Nephron (organoid): ENCODE results near the gene CAMKK2.

Experiments used
- H3K27ac Mint-ChIP-seq, 3 experiments: 2 replicates each; pipeline ENCODE4 v1.8.0; 2020; ENCODE audit warnings: mixed read lengths in 3 of 3, mild to moderate bottlenecking in 2 of 3, moderate library complexity in 1 of 3
- H3K27me3 Mint-ChIP-seq: 2 replicates; pipeline ENCODE4 v1.8.0; 2021; ENCODE audit warnings: low read depth, mild to moderate bottlenecking, moderate library complexity, mixed read lengths
- H3K36me3 Mint-ChIP-seq: 2 replicates; pipeline ENCODE4 v1.8.0; 2020; ENCODE audit warnings: low read depth, mixed read lengths
- H3K4me1 Mint-ChIP-seq: 2 replicates; pipeline ENCODE4 v1.8.0; 2020; ENCODE audit warnings: mixed read lengths
- H3K4me3 Mint-ChIP-seq, 3 experiments: 2 replicates each; pipeline ENCODE4 v1.8.0; 2020; ENCODE audit warnings: mild to moderate bottlenecking in 3 of 3, mixed read lengths in 3 of 3, moderate library complexity in 2 of 3
- H3K9me3 Mint-ChIP-seq: 2 replicates; pipeline ENCODE4 v1.8.0; 2020; ENCODE audit warnings: mixed read lengths
- TF ChIP-seq, protein P1 (sequence below), 3 experiments: fragments of 200-600 bp; sonication (generic); IDR thresholded peaks; one replicate each; pipeline ENCODE4 v1.5.0; 2021; ENCODE audit warnings: antibody characterized with exemption in 3 of 3; ENCODE audit not compliant: unreplicated experiment in 3 of 3

Gene CAMKK2

DNA sequence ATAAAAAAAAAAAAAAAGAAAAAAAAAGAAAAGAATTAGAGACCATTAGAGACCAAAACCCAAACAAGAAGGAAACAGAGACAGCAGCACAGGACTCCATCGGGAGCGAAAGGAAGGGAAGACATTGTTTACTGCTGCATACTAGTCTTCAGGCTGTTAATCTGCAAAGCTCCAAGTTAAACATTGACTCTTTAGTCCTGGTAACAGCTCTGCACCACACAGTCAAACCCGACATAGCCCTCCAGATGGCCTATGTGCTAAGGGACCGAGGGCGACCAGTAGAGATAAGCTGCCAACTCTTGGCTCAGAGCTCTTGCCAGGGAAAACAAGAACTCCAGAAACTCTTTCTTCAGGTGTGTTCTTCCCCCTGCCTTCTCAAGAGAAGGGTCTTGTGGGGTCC, 78.7 kb downstream of the CAMKK2 start:
- H3K9me3 Mint-ChIP-seq: no peaks in the 10 kb centered on the region
- H3K36me3 Mint-ChIP-seq: peaks cover 8% of the 10 kb centered on the region
- H3K27ac Mint-ChIP-seq: peak overlapping the region in 2 of 3 experiments; percentile 60 to 81

DNA sequence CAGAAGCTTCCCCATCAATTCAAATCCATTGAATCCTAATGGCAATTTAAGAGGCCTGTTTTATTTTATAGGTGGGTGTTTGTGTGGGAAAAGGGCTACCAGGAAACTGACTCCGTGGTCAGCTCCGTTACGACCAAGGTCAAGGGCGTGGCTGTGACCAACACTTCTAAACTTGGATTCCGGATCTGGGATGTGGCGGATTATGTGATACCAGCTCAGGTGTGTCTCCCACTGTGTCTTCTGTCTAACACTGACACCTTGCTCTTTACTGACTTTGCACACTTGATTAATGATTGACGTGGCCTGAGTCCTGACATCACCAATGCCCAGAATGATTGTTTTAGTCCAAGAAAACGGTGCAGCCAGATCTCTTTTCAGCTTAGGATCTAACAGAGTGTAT, 79.4 kb downstream of the CAMKK2 start:
- TF ChIP-seq, protein P1, sequence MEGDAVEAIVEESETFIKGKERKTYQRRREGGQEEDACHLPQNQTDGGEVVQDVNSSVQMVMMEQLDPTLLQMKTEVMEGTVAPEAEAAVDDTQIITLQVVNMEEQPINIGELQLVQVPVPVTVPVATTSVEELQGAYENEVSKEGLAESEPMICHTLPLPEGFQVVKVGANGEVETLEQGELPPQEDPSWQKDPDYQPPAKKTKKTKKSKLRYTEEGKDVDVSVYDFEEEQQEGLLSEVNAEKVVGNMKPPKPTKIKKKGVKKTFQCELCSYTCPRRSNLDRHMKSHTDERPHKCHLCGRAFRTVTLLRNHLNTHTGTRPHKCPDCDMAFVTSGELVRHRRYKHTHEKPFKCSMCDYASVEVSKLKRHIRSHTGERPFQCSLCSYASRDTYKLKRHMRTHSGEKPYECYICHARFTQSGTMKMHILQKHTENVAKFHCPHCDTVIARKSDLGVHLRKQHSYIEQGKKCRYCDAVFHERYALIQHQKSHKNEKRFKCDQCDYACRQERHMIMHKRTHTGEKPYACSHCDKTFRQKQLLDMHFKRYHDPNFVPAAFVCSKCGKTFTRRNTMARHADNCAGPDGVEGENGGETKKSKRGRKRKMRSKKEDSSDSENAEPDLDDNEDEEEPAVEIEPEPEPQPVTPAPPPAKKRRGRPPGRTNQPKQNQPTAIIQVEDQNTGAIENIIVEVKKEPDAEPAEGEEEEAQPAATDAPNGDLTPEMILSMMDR (IDR thresholded peaks at IDR 0.05; ENCODE audit: unreplicated experiment in 3 of 3): no peak
- H3K27ac Mint-ChIP-seq: peak overlapping the region; percentile 23 to 76 (median 56)
- H3K4me1 Mint-ChIP-seq: peaks cover 11% of the 10 kb centered on the region

More for the DNA sequence above, 78.7 kb downstream of the CAMKK2 start:
- Mint-ChIP-seq H3K4me3 (no peak overlapping the region), H3K4me1 (peaks cover 11% of the 10 kb centered on the region), H3K27me3 (no peaks in the 10 kb centered on the region)
- TF ChIP-seq, protein P1 (IDR thresholded peaks at IDR 0.05; ENCODE audit: unreplicated experiment in 3 of 3): no peak

DNA sequence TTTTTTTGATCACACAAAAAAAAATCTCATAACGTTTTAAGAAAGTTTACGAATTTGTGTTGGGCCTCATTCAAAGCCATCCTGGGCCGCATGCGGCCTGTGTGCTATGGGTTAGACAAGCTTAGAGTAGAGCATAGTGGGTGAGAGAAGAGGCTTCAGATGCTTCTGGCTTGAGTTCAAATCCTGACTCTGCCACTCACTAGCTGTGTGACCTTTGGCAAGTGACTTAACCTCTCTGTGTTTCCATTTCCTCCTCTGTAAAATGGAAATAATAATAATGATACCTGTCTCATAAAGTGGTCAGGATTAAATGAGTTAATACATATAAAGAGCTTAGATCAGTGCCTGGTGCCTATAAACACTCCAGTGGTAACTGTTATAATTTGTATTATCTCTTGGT, 80.4 kb downstream of the CAMKK2 start:
- peaks cover 11% of the 10 kb centered on the region for H3K4me1 Mint-ChIP-seq
- no peak overlapping the region for H3K27ac Mint-ChIP-seq
- TF ChIP-seq, protein P1 (IDR thresholded peaks at IDR 0.05; ENCODE audit: unreplicated experiment in 3 of 3): no peak
- H3K36me3 Mint-ChIP-seq: peaks cover 8% of the 10 kb centered on the region
- H3K4me3 Mint-ChIP-seq: no peak overlapping the region
- H3K27me3 Mint-ChIP-seq: no peaks in the 10 kb centered on the region
- H3K9me3 Mint-ChIP-seq: no peaks in the 10 kb centered on the region

More for the DNA sequence above, 79.4 kb downstream of the CAMKK2 start:
- Mint-ChIP-seq H3K9me3 (no peaks in the 10 kb centered on the region), H3K4me3 (no peak overlapping the region), H3K36me3 (peaks cover 8% of the 10 kb centered on the region), H3K27me3 (no peaks in the 10 kb centered on the region)

DNA sequence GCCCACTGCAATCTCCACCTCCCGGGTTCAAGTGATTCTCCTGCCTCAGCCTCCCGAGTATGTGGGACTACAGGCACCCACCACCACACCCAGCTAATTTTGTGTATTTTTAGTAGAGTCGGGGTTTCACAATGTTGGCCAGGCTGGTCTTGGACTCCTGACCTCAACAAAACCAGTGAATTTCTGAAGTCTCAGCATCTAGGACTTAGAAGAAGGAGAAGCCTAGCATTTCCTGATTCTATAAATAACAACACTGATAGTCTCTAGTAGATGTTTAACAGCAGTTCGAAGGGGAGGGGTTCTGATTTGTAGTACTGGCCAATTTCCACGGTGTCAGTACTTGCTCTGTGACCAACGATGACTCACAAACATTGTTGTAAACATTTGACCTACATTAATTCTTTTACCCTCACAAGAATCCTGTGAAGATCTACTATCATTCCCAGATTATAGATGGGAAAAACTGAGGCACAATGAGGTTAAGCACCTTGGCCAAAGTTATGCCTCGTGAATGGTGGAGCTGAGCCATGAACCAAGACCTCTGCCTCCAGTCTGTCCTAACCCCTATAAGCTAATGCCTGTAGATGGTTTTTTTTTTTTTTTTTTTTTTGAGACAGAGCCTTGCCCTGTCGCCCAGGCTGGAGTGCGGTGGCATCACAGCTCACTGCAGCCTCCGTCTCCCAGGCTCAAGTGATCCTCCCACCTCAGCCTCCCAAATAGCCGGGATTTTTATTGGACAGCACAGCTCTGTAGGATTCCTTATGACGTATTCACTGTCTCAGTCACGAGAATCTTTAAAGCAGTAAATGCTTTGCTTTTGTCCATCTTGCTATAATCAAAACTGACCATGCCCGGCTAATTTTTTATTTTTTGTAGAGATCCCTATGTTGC, 81.4 kb downstream of the CAMKK2 start:
- peaks cover 16% of the 10 kb centered on the region for H3K4me1 Mint-ChIP-seq
- H3K27me3 Mint-ChIP-seq: no peaks in the 10 kb centered on the region

DNA sequence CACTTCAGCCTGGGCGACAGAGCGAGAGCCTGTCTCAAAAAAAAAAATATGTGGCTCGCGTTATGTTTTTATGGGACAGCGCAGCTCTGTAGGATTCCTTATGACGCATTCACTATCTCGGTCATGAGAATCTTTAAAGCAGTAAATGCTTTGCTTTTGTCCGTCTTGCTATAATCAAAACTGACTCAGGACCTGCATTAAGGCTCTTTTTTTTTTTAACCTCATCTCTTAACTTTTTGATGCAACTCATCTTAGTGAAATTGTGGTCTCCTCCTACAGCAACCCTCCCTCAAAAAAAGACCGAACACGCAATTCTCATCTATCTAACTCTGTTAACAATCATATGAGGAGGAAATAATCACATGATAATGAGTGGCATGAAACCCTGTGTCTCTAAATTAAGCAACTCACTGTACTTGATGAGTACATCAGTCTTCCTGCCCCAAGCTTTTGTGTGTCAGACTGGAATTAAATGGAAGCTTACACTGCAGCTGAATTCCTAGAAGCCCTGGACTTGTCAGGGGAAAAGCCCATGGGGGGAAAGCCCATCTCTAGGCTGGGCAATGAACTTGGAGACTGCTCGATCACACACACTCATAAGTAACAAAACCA, 82.2 kb downstream of the CAMKK2 start:
- Mint-ChIP-seq H3K27ac (peak overlapping the region; percentile 21 to 84 (median 63)), H3K4me3 (peak overlapping the region in 2 of 3 experiments; percentile 9 to 27), H3K36me3 (peaks cover 8% of the 10 kb centered on the region), H3K27me3 (no peaks in the 10 kb centered on the region), H3K4me1 (peaks cover 16% of the 10 kb centered on the region), H3K9me3 (no peaks in the 10 kb centered on the region)
- TF ChIP-seq, protein P1 (IDR thresholded peaks at IDR 0.05; ENCODE audit: unreplicated experiment in 3 of 3): no peak

More for the DNA sequence above, 81.4 kb downstream of the CAMKK2 start:
- Mint-ChIP-seq H3K9me3 (no peaks in the 10 kb centered on the region), H3K27ac (peak overlapping the region; percentile 21 to 84 (median 63)), H3K4me3 (no peak overlapping the region), H3K36me3 (peaks cover 8% of the 10 kb centered on the region)
- TF ChIP-seq, protein P1 (IDR thresholded peaks at IDR 0.05; ENCODE audit: unreplicated experiment in 3 of 3): no peak
